ENCODE data around the gene COL15A1.

DNA sequence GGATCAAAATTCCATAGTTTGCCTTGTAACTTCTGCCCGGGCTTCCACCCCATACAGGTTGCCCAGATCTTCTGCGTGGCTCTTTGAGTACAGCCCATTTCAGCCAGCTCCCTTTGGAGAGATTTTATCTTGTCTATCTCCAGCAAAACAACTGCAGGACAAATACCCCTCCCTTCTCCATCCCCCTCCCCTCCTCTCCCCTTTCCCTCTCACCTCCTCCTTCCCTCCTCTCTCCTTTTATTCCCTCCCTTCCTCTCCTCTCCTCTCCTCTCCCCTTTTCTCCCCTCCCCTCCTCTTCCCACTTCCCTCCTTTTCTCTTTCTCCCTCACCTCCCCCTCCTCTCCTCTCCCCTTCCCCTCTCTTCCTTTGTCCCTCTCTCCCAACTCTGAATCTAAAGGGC is 58.2 kb downstream of the COL15A1 start:
- TF ChIP-seq, protein P1, sequence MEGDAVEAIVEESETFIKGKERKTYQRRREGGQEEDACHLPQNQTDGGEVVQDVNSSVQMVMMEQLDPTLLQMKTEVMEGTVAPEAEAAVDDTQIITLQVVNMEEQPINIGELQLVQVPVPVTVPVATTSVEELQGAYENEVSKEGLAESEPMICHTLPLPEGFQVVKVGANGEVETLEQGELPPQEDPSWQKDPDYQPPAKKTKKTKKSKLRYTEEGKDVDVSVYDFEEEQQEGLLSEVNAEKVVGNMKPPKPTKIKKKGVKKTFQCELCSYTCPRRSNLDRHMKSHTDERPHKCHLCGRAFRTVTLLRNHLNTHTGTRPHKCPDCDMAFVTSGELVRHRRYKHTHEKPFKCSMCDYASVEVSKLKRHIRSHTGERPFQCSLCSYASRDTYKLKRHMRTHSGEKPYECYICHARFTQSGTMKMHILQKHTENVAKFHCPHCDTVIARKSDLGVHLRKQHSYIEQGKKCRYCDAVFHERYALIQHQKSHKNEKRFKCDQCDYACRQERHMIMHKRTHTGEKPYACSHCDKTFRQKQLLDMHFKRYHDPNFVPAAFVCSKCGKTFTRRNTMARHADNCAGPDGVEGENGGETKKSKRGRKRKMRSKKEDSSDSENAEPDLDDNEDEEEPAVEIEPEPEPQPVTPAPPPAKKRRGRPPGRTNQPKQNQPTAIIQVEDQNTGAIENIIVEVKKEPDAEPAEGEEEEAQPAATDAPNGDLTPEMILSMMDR (IDR thresholded peaks at IDR 0.05; ENCODE audit: insufficient read depth, low read length): no peak
- TF ChIP-seq POLR2AphosphoS5 (IDR thresholded peaks at IDR 0.05; ENCODE audit: low read depth): no peak
- TF ChIP-seq, protein P2, sequence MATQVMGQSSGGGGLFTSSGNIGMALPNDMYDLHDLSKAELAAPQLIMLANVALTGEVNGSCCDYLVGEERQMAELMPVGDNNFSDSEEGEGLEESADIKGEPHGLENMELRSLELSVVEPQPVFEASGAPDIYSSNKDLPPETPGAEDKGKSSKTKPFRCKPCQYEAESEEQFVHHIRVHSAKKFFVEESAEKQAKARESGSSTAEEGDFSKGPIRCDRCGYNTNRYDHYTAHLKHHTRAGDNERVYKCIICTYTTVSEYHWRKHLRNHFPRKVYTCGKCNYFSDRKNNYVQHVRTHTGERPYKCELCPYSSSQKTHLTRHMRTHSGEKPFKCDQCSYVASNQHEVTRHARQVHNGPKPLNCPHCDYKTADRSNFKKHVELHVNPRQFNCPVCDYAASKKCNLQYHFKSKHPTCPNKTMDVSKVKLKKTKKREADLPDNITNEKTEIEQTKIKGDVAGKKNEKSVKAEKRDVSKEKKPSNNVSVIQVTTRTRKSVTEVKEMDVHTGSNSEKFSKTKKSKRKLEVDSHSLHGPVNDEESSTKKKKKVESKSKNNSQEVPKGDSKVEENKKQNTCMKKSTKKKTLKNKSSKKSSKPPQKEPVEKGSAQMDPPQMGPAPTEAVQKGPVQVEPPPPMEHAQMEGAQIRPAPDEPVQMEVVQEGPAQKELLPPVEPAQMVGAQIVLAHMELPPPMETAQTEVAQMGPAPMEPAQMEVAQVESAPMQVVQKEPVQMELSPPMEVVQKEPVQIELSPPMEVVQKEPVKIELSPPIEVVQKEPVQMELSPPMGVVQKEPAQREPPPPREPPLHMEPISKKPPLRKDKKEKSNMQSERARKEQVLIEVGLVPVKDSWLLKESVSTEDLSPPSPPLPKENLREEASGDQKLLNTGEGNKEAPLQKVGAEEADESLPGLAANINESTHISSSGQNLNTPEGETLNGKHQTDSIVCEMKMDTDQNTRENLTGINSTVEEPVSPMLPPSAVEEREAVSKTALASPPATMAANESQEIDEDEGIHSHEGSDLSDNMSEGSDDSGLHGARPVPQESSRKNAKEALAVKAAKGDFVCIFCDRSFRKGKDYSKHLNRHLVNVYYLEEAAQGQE (IDR thresholded peaks at IDR 0.05; ENCODE audit: insufficient replicate concordance, low read depth): no peak
